Astrocyte (in vitro differentiated cells and primary cell): ENCODE results near the gene CEACAM5. TPM values are rescaled to one million over a fixed set of nuclear protein-coding genes. Genes with fewer than 3 reads are reported as not detected.
"Not testable (repeated sequence)": the region's sequence is repeated elsewhere in the genome, so short reads cannot be mapped to it uniquely, and the experiment has no call there.

Experiments
- DNase-seq: peaks from one replicate; pipeline ENCODE4 v3.0.0-alpha.2; 2010; ENCODE audit warnings: low read depth
- FAIRE-seq: peaks from 2 replicates; lab custom pipeline; 2011; peaks lifted over from hg19 to GRCh38; lab: Jason Lieb, UNC
- H2AFZ ChIP-seq: 2 replicates; pipeline ENCODE4 v1.6.0; 2012; ENCODE audit warnings: low read depth, low read length, inconsistent platforms
- H3K27ac ChIP-seq: 2 replicates; pipeline ENCODE4 v1.5.1; 2011; ENCODE audit warnings: low read depth, low read length, inconsistent platforms
- H3K27me3 ChIP-seq: 2 replicates; pipeline ENCODE4 v1.6.0; 2011; ENCODE audit warnings: low read length, inconsistent platforms; ENCODE audit not compliant: insufficient read depth
- H3K36me3 ChIP-seq: 2 replicates; pipeline ENCODE4 v1.5.1; 2011; ENCODE audit warnings: low read length, inconsistent platforms; ENCODE audit not compliant: insufficient read depth
- H3K4me1 ChIP-seq: 2 replicates; pipeline ENCODE4 v1.5.1; 2011; ENCODE audit warnings: low read length, inconsistent platforms; ENCODE audit not compliant: insufficient read depth
- H3K4me2 ChIP-seq: 2 replicates; pipeline ENCODE4 v1.6.0; 2012; ENCODE audit warnings: low read length, inconsistent platforms
- H3K4me3 ChIP-seq: 2 replicates; pipeline ENCODE4 v1.5.1; 2011; ENCODE audit warnings: low read depth, mild to moderate bottlenecking, low read length, inconsistent platforms; ENCODE audit not compliant: insufficient read depth
- H3K79me2 ChIP-seq: 2 replicates; pipeline ENCODE4 v1.6.0; 2012; ENCODE audit warnings: mild to moderate bottlenecking, low read length, inconsistent platforms; ENCODE audit not compliant: insufficient read depth
- H3K9ac ChIP-seq: 2 replicates; pipeline ENCODE4 v1.6.0; 2012; ENCODE audit warnings: mild to moderate bottlenecking, low read length, inconsistent platforms
- H3K9me3 ChIP-seq: 2 replicates; pipeline ENCODE4 v1.5.1; 2012; ENCODE audit warnings: low read depth, mild to moderate bottlenecking, low read length, inconsistent platforms; ENCODE audit not compliant: insufficient read depth
- H4K20me1 ChIP-seq: 2 replicates; pipeline ENCODE4 v1.6.0; 2012; ENCODE audit warnings: low read length, inconsistent platforms; ENCODE audit not compliant: insufficient read depth
- H3K27ac Mint-ChIP-seq: one replicate; pipeline ENCODE4 v1.8.0; 2021; ENCODE audit warnings: mild to moderate bottlenecking, mixed read lengths; ENCODE audit not compliant: unreplicated experiment
- H3K27me3 Mint-ChIP-seq: one replicate; pipeline ENCODE4 v1.8.0; 2021; ENCODE audit warnings: low read depth, mixed read lengths; ENCODE audit not compliant: unreplicated experiment
- H3K36me3 Mint-ChIP-seq: one replicate; pipeline ENCODE4 v1.8.0; 2021; ENCODE audit warnings: low read depth, mixed read lengths; ENCODE audit not compliant: unreplicated experiment
- H3K4me1 Mint-ChIP-seq: one replicate; pipeline ENCODE4 v1.8.0; 2021; ENCODE audit warnings: low read depth, mixed read lengths; ENCODE audit not compliant: unreplicated experiment
- H3K4me3 Mint-ChIP-seq: one replicate; pipeline ENCODE4 v1.8.0; 2021; ENCODE audit warnings: mild to moderate bottlenecking, moderate library complexity, mixed read lengths; ENCODE audit not compliant: unreplicated experiment
- H3K9me3 Mint-ChIP-seq: one replicate; pipeline ENCODE4 v1.8.0; 2021; ENCODE audit warnings: mild to moderate bottlenecking, mixed read lengths; ENCODE audit not compliant: unreplicated experiment
- CTCF ChIP-seq: IDR thresholded peaks from 2 replicates; pipeline ENCODE4 v1.5.1; 2011; ENCODE audit warnings: low read depth, mild to moderate bottlenecking, inconsistent platforms, low read length, moderate library complexity; ENCODE audit not compliant: insufficient read depth
- EZH2 ChIP-seq: IDR thresholded peaks from 2 replicates; pipeline ENCODE4 v1.6.1; 2012; ENCODE audit warnings: mild to moderate bottlenecking, low read length, inconsistent platforms; ENCODE audit not compliant: insufficient read depth
- total RNA-seq: library from RNA; stranded (reverse); gene quantifications from 2 replicates; pipeline ENCODE4 v1.2.1, GENCODE V29; 2021

The CEACAM5 gene
- total RNA-seq, 1 donor from 2014 or later, result not detected

GRCh38 chr19:41758846-41759245, 50.4 kb downstream of the CEACAM5 start:
- Mint-ChIP-seq H3K27ac (no peak overlapping the region), H3K27me3 (peaks cover 70% of the 10 kb centered on the region), H3K4me3 (no peak overlapping the region), H3K9me3 (no peaks in the 10 kb centered on the region), H3K36me3 (no peaks in the 10 kb centered on the region), H3K4me1 (no peaks in the 10 kb centered on the region)
- Histone ChIP-seq H3K27ac (no peak overlapping the region), H3K79me2 (no peaks in the 10 kb centered on the region), H3K36me3 (no peaks in the 10 kb centered on the region), H3K27me3 (no peaks in the 10 kb centered on the region), H3K9me3 (no peaks in the 10 kb centered on the region), H2AFZ (no peak overlapping the region), H3K4me2 (no peak overlapping the region), H4K20me1 (no peaks in the 10 kb centered on the region), H3K4me1 (no peaks in the 10 kb centered on the region), H3K4me3 (no peak overlapping the region), H3K9ac (no peak overlapping the region)
- no peak for TF ChIP-seq CTCF
- TF ChIP-seq EZH2, result no peak
- no peak for DNase-seq
- FAIRE-seq, result no peak

- no peak overlapping the region for H3K9ac ChIP-seq
- Mint-ChIP-seq H3K4me3 (no peak overlapping the region), H3K36me3 (no peaks in the 10 kb centered on the region), H3K9me3 (peaks cover 2% of the 10 kb centered on the region), H3K4me1 (no peaks in the 10 kb centered on the region), H3K27ac (no peak overlapping the region), H3K27me3 (peaks cover 42% of the 10 kb centered on the region)
- H3K4me2 ChIP-seq, result no peak overlapping the region
- no peaks in the 10 kb centered on the region for H4K20me1 ChIP-seq
- no peak for DNase-seq
- no peaks in the 10 kb centered on the region for H3K9me3 ChIP-seq
- TF ChIP-seq CTCF (no peak), EZH2 (no peak)
- no peaks in the 10 kb centered on the region for H3K27me3 ChIP-seq
- no peak overlapping the region for H3K27ac ChIP-seq
- no peak overlapping the region for H3K4me3 ChIP-seq
- no peak overlapping the region for H2AFZ ChIP-seq
- H3K79me2 ChIP-seq, result no peaks in the 10 kb centered on the region
- no peaks in the 10 kb centered on the region for H3K4me1 ChIP-seq
- no peaks in the 10 kb centered on the region for H3K36me3 ChIP-seq
- FAIRE-seq, result no peak
These were observed 58.7 kb downstream of the CEACAM5 start for GRCh38 chr19:41767115-41767514.

- not testable (repeated sequence) for H3K4me1 Mint-ChIP-seq, H3K4me1 ChIP-seq, H3K36me3 ChIP-seq, H2AFZ ChIP-seq, H3K79me2 ChIP-seq, H4K20me1 ChIP-seq, DNase-seq, H3K9me3 Mint-ChIP-seq, H3K27me3 ChIP-seq, H3K36me3 Mint-ChIP-seq, H3K9me3 ChIP-seq, H3K27ac Mint-ChIP-seq, FAIRE-seq, H3K9ac ChIP-seq, H3K4me3 ChIP-seq, H3K27ac ChIP-seq, H3K4me3 Mint-ChIP-seq, H3K4me2 ChIP-seq
- H3K27me3 Mint-ChIP-seq, result peaks cover 38% of the 10 kb centered on the region
These were observed 59.7 kb downstream of the CEACAM5 start for GRCh38 chr19:41768105-41768504.
